Measurements from ENCODE around the gene LIF.

- TF ChIP-seq EZH2phosphoT487 (IDR thresholded peaks at IDR 0.05; ENCODE audit: borderline replicate concordance) (no peak), CTCF (conservative IDR thresholded peaks at IDR 0.05; ENCODE audit: low read length) (no peak)
Observed at GRCh38 chr22:30239488-30240405, 6.8 kb downstream of the LIF start.
